Liver (tissue), 9 donors: Measurements from ENCODE around the gene ERAP2. TPM values are rescaled to one million over a fixed set of nuclear protein-coding genes. Genes with fewer than 3 reads are reported as not detected.

Source experiments
- DNase-seq: peaks from one replicate; pipeline ENCODE4 v3.0.0-alpha.2; 2017; ENCODE audit warnings: low spot score
- H3K27ac ChIP-seq, 2 donors: one replicate each; pipeline ENCODE4 v1.7.0; 2013; ENCODE audit warnings: inconsistent platforms in 2 of 2, low read length in 2 of 2, control low read depth in 1 of 2, low read depth in 1 of 2, mild to moderate bottlenecking in 1 of 2
- H3K27me3 ChIP-seq, 4 donors: one replicate each; pipeline versions ENCODE4 v1.6.1 to v1.7.0; 2013; ENCODE audit warnings: low read length in 3 of 4, inconsistent platforms in 1 of 4, mild to moderate bottlenecking in 1 of 4, moderate library complexity in 1 of 4; ENCODE audit not compliant: control insufficient read depth in 4 of 4, insufficient read depth in 4 of 4
- H3K36me3 ChIP-seq, 4 donors: one replicate each; pipeline versions ENCODE4 v1.6.1 to v1.7.0; 2013; ENCODE audit warnings: low read length in 3 of 4, mild to moderate bottlenecking in 3 of 4, low read depth in 1 of 4, moderate library complexity in 1 of 4; ENCODE audit not compliant: control insufficient read depth in 4 of 4, insufficient read depth in 3 of 4
- H3K4me1 ChIP-seq, 4 donors: one replicate each; pipeline versions ENCODE4 v1.6.1 to v1.7.0; 2013; ENCODE audit warnings: low read length in 3 of 4, mild to moderate bottlenecking in 3 of 4, moderate library complexity in 1 of 4; ENCODE audit not compliant: control insufficient read depth in 4 of 4, insufficient read depth in 4 of 4
- H3K4me3 ChIP-seq, 3 donors: one replicate each; pipeline versions ENCODE4 v1.6.1 to v1.7.0; 2013; ENCODE audit warnings: low read length in 3 of 3, control low read depth in 1 of 3, low read depth in 1 of 3, mild to moderate bottlenecking in 1 of 3
- H3K9ac ChIP-seq, 2 donors: one replicate each; pipeline ENCODE4 v1.7.0; 2013; ENCODE audit warnings: low read length in 2 of 2, mild to moderate bottlenecking in 2 of 2, moderate library complexity in 2 of 2, control low read depth in 1 of 2, low read depth in 1 of 2
- H3K9me3 ChIP-seq, 4 donors: one replicate each; pipeline versions ENCODE4 v1.6.1 to v1.7.0; 2013; ENCODE audit warnings: low read length in 3 of 4; ENCODE audit not compliant: control insufficient read depth in 4 of 4
- FOXA1 ChIP-seq: IDR thresholded peaks from 2 replicates; pipeline ENCODE4 v1.6.1; 2016; ENCODE audit warnings: antibody characterized with exemption
- GABPA ChIP-seq, 2 donors: IDR thresholded peaks in 1 of 2; conservative IDR thresholded peaks in 1 of 2; 2 replicates each; pipeline ENCODE4 v1.6.1; 2016; ENCODE audit warnings: antibody characterized with exemption in 2 of 2, mild to moderate bottlenecking in 1 of 2, moderate library complexity in 1 of 2
- HNF4A ChIP-seq, 2 donors: conservative IDR thresholded peaks; 2 replicates each; pipeline ENCODE4 v1.6.1; 2016; ENCODE audit warnings: antibody characterized with exemption in 2 of 2, mild to moderate bottlenecking in 2 of 2
- HNF4G ChIP-seq: IDR thresholded peaks from 2 replicates; pipeline ENCODE4 v1.6.1; 2016; ENCODE audit warnings: antibody characterized with exemption
- JUND ChIP-seq, 2 donors: IDR thresholded peaks; 2 replicates each; pipeline ENCODE4 v1.6.1; 2016; ENCODE audit warnings: antibody characterized with exemption in 2 of 2
- MAX ChIP-seq: IDR thresholded peaks from 2 replicates; pipeline ENCODE4 v1.6.1; 2016; ENCODE audit warnings: antibody characterized with exemption
- NR2F2 ChIP-seq: IDR thresholded peaks from 2 replicates; pipeline ENCODE4 v1.6.1; 2016; ENCODE audit warnings: antibody characterized with exemption
- RAD21 ChIP-seq, 2 donors: IDR thresholded peaks; 2 replicates each; pipeline ENCODE4 v1.6.1; 2016; ENCODE audit warnings: antibody characterized with exemption in 2 of 2, mild to moderate bottlenecking in 2 of 2
- RXRA ChIP-seq, 2 donors: IDR thresholded peaks; 2 replicates each; pipeline ENCODE4 v1.6.1; 2017 to 2018; ENCODE audit warnings: antibody characterized with exemption in 2 of 2, mild to moderate bottlenecking in 1 of 2
- SP1 ChIP-seq: IDR thresholded peaks from 2 replicates; pipeline ENCODE4 v1.6.1; 2018; ENCODE audit warnings: antibody characterized with exemption, mild to moderate bottlenecking
- TAF1 ChIP-seq: conservative IDR thresholded peaks from 2 replicates; pipeline ENCODE4 v1.6.1; 2016; ENCODE audit warnings: antibody characterized with exemption, mild to moderate bottlenecking
- YY1 ChIP-seq: IDR thresholded peaks from 2 replicates; pipeline ENCODE4 v1.6.1; 2016; ENCODE audit warnings: antibody characterized with exemption, mild to moderate bottlenecking
- ZBTB33 ChIP-seq: IDR thresholded peaks from 2 replicates; pipeline ENCODE4 v1.6.1; 2016; ENCODE audit warnings: antibody characterized with exemption
- WGBS: extraction: QIAGEN DNeasy Blood & Tissue Kit; methylation state at CpG from one replicate; pipeline ENCODE4 v1.1.7; 2013; 5-methylcytosine and 5-hydroxymethylcytosine counted together
- polyA plus RNA-seq, 2 donors: library from polyadenylated mRNA; stranded (reverse) in 1 of 2; unstranded in 1 of 2; fragments of 200-250 nt in 1 of 2; fragments of >200 nt in 1 of 2; fragmentation: Nextera tagmentation in 1 of 2; extraction: Ambion mirVana in 1 of 2; gene quantifications; one replicate each; pipeline versions ENCODE4 v1.2.1 to v1.2.3, GENCODE V29; 2013 to 2015
- total RNA-seq, 2 donors: library from RNA; depleted of rRNA; stranded (reverse); fragments of >200 nt; gene quantifications; one replicate each; pipeline ENCODE4 v1.2.3, GENCODE V29; 2014
- TF ChIP-seq, protein P1 (sequence below): IDR thresholded peaks from 2 replicates; pipeline ENCODE4 v1.6.1; 2016; ENCODE audit warnings: antibody characterized with exemption, mild to moderate bottlenecking
- TF ChIP-seq, protein P2 (sequence below): fragments of 150-350 bp; IDR thresholded peaks from 2 replicates; pipeline ENCODE4 v1.5.1; 2017; ENCODE audit warnings: improper control_type of control experiment, low read depth, low read length; ENCODE audit not compliant: missing input control
- TF ChIP-seq, protein P3 (sequence below): IDR thresholded peaks from 2 replicates; pipeline ENCODE4 v1.6.1; 2016; ENCODE audit warnings: antibody characterized with exemption
- donor health status: healthy.
- donor health status: healthy.
- donor health status: healthy.
- donor health status: healthy.
- donor health status: healthy.

The ERAP2 gene
- total and polyA plus RNA-seq, 4 donors = 1.8 to 15.5 (median 10.7) TPM

GRCh38 chr5:96854067-96854466 lies 22.2 kb upstream of the ERAP2 start:
- 78% methylated on average over 1 of the region's 1 CpG for WGBS
- Histone ChIP-seq H3K36me3 (no peaks in the 10 kb centered on the region), H3K4me3 (no peak overlapping the region), H3K4me1 (peaks cover 1 to 12% (median 7%) of the 10 kb centered on the region in 4 donors), H3K27ac (no peak overlapping the region), H3K27me3 (no peaks in the 10 kb centered on the region), H3K9me3 (peaks cover 0 to 3% (median 0%) of the 10 kb centered on the region in 4 donors), H3K9ac (no peak overlapping the region)
- TF ChIP-seq, protein P1, sequence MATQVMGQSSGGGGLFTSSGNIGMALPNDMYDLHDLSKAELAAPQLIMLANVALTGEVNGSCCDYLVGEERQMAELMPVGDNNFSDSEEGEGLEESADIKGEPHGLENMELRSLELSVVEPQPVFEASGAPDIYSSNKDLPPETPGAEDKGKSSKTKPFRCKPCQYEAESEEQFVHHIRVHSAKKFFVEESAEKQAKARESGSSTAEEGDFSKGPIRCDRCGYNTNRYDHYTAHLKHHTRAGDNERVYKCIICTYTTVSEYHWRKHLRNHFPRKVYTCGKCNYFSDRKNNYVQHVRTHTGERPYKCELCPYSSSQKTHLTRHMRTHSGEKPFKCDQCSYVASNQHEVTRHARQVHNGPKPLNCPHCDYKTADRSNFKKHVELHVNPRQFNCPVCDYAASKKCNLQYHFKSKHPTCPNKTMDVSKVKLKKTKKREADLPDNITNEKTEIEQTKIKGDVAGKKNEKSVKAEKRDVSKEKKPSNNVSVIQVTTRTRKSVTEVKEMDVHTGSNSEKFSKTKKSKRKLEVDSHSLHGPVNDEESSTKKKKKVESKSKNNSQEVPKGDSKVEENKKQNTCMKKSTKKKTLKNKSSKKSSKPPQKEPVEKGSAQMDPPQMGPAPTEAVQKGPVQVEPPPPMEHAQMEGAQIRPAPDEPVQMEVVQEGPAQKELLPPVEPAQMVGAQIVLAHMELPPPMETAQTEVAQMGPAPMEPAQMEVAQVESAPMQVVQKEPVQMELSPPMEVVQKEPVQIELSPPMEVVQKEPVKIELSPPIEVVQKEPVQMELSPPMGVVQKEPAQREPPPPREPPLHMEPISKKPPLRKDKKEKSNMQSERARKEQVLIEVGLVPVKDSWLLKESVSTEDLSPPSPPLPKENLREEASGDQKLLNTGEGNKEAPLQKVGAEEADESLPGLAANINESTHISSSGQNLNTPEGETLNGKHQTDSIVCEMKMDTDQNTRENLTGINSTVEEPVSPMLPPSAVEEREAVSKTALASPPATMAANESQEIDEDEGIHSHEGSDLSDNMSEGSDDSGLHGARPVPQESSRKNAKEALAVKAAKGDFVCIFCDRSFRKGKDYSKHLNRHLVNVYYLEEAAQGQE = no peak
- TF ChIP-seq ZBTB33 (no peak), YY1 (no peak), NR2F2 (no peak), RAD21 (IDR thresholded peaks at IDR 0.05) (no peak), JUND (IDR thresholded peaks at IDR 0.05) (no peak), RXRA (IDR thresholded peaks at IDR 0.05) (no peak), HNF4G (no peak), GABPA (IDR thresholded peaks at IDR 0.05 in 1 of 2, conservative IDR thresholded peaks at IDR 0.05 in 1 of 2) (no peak), SP1 (no peak), HNF4A (conservative IDR thresholded peaks at IDR 0.05) (no peak), MAX (no peak)
- TF ChIP-seq, protein P2, sequence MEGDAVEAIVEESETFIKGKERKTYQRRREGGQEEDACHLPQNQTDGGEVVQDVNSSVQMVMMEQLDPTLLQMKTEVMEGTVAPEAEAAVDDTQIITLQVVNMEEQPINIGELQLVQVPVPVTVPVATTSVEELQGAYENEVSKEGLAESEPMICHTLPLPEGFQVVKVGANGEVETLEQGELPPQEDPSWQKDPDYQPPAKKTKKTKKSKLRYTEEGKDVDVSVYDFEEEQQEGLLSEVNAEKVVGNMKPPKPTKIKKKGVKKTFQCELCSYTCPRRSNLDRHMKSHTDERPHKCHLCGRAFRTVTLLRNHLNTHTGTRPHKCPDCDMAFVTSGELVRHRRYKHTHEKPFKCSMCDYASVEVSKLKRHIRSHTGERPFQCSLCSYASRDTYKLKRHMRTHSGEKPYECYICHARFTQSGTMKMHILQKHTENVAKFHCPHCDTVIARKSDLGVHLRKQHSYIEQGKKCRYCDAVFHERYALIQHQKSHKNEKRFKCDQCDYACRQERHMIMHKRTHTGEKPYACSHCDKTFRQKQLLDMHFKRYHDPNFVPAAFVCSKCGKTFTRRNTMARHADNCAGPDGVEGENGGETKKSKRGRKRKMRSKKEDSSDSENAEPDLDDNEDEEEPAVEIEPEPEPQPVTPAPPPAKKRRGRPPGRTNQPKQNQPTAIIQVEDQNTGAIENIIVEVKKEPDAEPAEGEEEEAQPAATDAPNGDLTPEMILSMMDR = no peak
- no peak for DNase-seq

GRCh38 chr5:96855031-96855872 lies 21.0 kb upstream of the ERAP2 start:
- H3K4me3 ChIP-seq = no peak overlapping the region
- H3K9me3 ChIP-seq = no peaks in the 10 kb centered on the region
- peaks cover 1 to 12% (median 7%) of the 10 kb centered on the region in 4 donors for H3K4me1 ChIP-seq
- DNase-seq = no peak
- peak overlapping the region; percentile 9 to 69 for H3K27ac ChIP-seq
- WGBS = 22% methylated on average over 6 of the region's 6 CpGs
- H3K27me3 ChIP-seq = no peaks in the 10 kb centered on the region
- no peak overlapping the region for H3K9ac ChIP-seq
- H3K36me3 ChIP-seq = no peaks in the 10 kb centered on the region
- TF ChIP-seq GABPA (IDR thresholded peaks at IDR 0.05 in 1 of 2, conservative IDR thresholded peaks at IDR 0.05 in 1 of 2) = no peak
- TF ChIP-seq, protein P2 = no peak
- peak in 1 of 2 donors; percentile 42 for TF ChIP-seq JUND (IDR thresholded peaks at IDR 0.05)
- TF ChIP-seq FOXA1 = peak; percentile 4
- peak; percentile 70 to 72 for TF ChIP-seq RXRA (IDR thresholded peaks at IDR 0.05)
- TF ChIP-seq YY1 = peak; percentile 40
- TF ChIP-seq, protein P3, sequence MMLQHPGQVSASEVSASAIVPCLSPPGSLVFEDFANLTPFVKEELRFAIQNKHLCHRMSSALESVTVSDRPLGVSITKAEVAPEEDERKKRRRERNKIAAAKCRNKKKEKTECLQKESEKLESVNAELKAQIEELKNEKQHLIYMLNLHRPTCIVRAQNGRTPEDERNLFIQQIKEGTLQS = no peak
- no peak for TF ChIP-seq TAF1
- TF ChIP-seq, protein P1 = peak; percentile 26
